SJSA1 (cell line): ENCODE data around the gene UBE2G2. TPM values are rescaled to one million over a fixed set of nuclear protein-coding genes. Genes with fewer than 3 reads are reported as not detected.

ENCODE experiments used
- DNase-seq, 2 experiments: peaks; one replicate each; pipeline ENCODE4 v3.0.0-alpha.2; 2015 to 2020; ENCODE audit warnings: low spot score in 2 of 2, low read depth in 1 of 2
- H3K27ac ChIP-seq: fragments of 250-450 bp; sonication (Bioruptor Pico); 2 replicates; pipeline ENCODE4 v1.5.1; 2020; ENCODE audit warnings: mild to moderate bottlenecking, moderate library complexity
- H3K27me3 ChIP-seq: fragments of 250-450 bp; sonication (Bioruptor Pico); replicated peaks from 2 replicates; pipeline ENCODE4 v1.5.1; 2020; ENCODE audit warnings: mild to moderate bottlenecking, moderate library complexity
- H3K36me3 ChIP-seq: fragments of 250-450 bp; sonication (Bioruptor Pico); 2 replicates; pipeline ENCODE4 v1.5.1; 2020; ENCODE audit warnings: mild to moderate bottlenecking
- H3K4me1 ChIP-seq: fragments of 250-450 bp; sonication (Bioruptor Pico); replicated peaks from 2 replicates; pipeline ENCODE4 v1.6.1; 2021; ENCODE audit warnings: mild to moderate bottlenecking
- H3K4me3 ChIP-seq: fragments of 250-450 bp; sonication (Bioruptor Pico); 2 replicates; pipeline ENCODE4 v1.5.1; 2020; ENCODE audit warnings: mild to moderate bottlenecking
- H3K9me3 ChIP-seq: fragments of 250-450 bp; sonication (Bioruptor Pico); replicated peaks from 2 replicates; pipeline ENCODE4 v1.5.1; 2020; ENCODE audit warnings: mild to moderate bottlenecking
- total RNA-seq: library from RNA; depleted of rRNA; stranded (reverse); fragments of >200 nt; shearing (Covaris generic); gene quantifications from 2 replicates; pipeline ENCODE4 v1.2.3, GENCODE V29; 2014

The UBE2G2 gene
- total RNA-seq, 1 experiment from 2014 or later, result 74.7 TPM

- peaks cover 61% of the 10 kb centered on the region for H3K36me3 ChIP-seq
- H3K9me3 ChIP-seq, result 0 out of 2 replicates have a peak, but pooled peaks cover 4% of the 10 kb centered on the region
- H3K27ac ChIP-seq, result no peak overlapping the region
- no peaks in the 10 kb centered on the region for H3K27me3 ChIP-seq
- no peak for DNase-seq
- H3K4me3 ChIP-seq, result no peak overlapping the region
- peaks cover 23% of the 10 kb centered on the region for H3K4me1 ChIP-seq
Observed at GRCh38 chr21:44797775-44798174, 3.8 kb downstream of the UBE2G2 start.

GRCh38 chr21:44795342-44795741, 6.3 kb downstream of the UBE2G2 start:
- no peak overlapping the region for H3K4me3 ChIP-seq
- H3K27ac ChIP-seq, result no peak overlapping the region
- no peaks in the 10 kb centered on the region for H3K9me3 ChIP-seq
- H3K36me3 ChIP-seq, result peaks cover 72% of the 10 kb centered on the region
- H3K4me1 ChIP-seq, result peaks cover 12% of the 10 kb centered on the region
- H3K27me3 ChIP-seq, result no peaks in the 10 kb centered on the region
- DNase-seq, result no peak

GRCh38 chr21:44793592-44794374, 7.8 kb downstream of the UBE2G2 start:
- peaks cover 65% of the 10 kb centered on the region for H3K36me3 ChIP-seq
- H3K4me3 ChIP-seq, result no peak overlapping the region
- no peaks in the 10 kb centered on the region for H3K9me3 ChIP-seq
- H3K27me3 ChIP-seq, result no peaks in the 10 kb centered on the region
- DNase-seq, result no peak
- H3K27ac ChIP-seq, result no peak overlapping the region
- peaks cover 4% of the 10 kb centered on the region; the same call in 1 of the 2 replicates for H3K4me1 ChIP-seq

- H3K9me3 ChIP-seq, result no peaks in the 10 kb centered on the region
- H3K36me3 ChIP-seq, result peaks cover 57% of the 10 kb centered on the region
- DNase-seq, result peak in 1 of 2 experiments; percentile 48
- peaks cover 4% of the 10 kb centered on the region; the same call in 1 of the 2 replicates for H3K4me1 ChIP-seq
- no peaks in the 10 kb centered on the region for H3K27me3 ChIP-seq
- no peak overlapping the region for H3K4me3 ChIP-seq
- H3K27ac ChIP-seq, result no peak overlapping the region
Observed at GRCh38 chr21:44792702-44793591, 8.7 kb downstream of the UBE2G2 start.

GRCh38 chr21:44791993-44792392, 9.6 kb downstream of the UBE2G2 start:
- peaks cover 62% of the 10 kb centered on the region for H3K36me3 ChIP-seq
- no peaks in the 10 kb centered on the region for H3K27me3 ChIP-seq

GRCh38 chr21:44791246-44791645, 10.4 kb downstream of the UBE2G2 start:
- Histone ChIP-seq H3K27me3 (no peaks in the 10 kb centered on the region), H3K9me3 (no peaks in the 10 kb centered on the region), H3K27ac (no peak overlapping the region), H3K36me3 (peaks cover 60% of the 10 kb centered on the region), H3K4me1 (peaks cover 4% of the 10 kb centered on the region; the same call in 1 of the 2 replicates), H3K4me3 (no peak overlapping the region)
- DNase-seq, result no peak

More at GRCh38 chr21:44791993-44792392, 9.6 kb downstream of the UBE2G2 start:
- Histone ChIP-seq H3K4me3 (no peak overlapping the region), H3K9me3 (no peaks in the 10 kb centered on the region), H3K27ac (no peak overlapping the region), H3K4me1 (peaks cover 4% of the 10 kb centered on the region; the same call in 1 of the 2 replicates)
- no peak for DNase-seq

- Histone ChIP-seq H3K36me3 (peaks cover 67% of the 10 kb centered on the region), H3K27me3 (no peaks in the 10 kb centered on the region), H3K27ac (no peak overlapping the region), H3K9me3 (no peaks in the 10 kb centered on the region), H3K4me3 (no peak overlapping the region), H3K4me1 (peaks cover 4% of the 10 kb centered on the region; the same call in 1 of the 2 replicates)
- DNase-seq, result no peak
Observed at GRCh38 chr21:44790368-44790767, 11.3 kb downstream of the UBE2G2 start.

GRCh38 chr21:44789880-44790279, 11.7 kb downstream of the UBE2G2 start:
- DNase-seq, result no peak
- Histone ChIP-seq H3K27ac (no peak overlapping the region), H3K27me3 (no peaks in the 10 kb centered on the region), H3K4me1 (peaks cover 4% of the 10 kb centered on the region; the same call in 1 of the 2 replicates), H3K9me3 (no peaks in the 10 kb centered on the region), H3K36me3 (peaks cover 72% of the 10 kb centered on the region), H3K4me3 (no peak overlapping the region)

- no peaks in the 10 kb centered on the region for H3K27me3 ChIP-seq
- no peaks in the 10 kb centered on the region; the same call in 1 of the 2 replicates for H3K4me1 ChIP-seq
- H3K4me3 ChIP-seq, result no peak overlapping the region
- peaks cover 60% of the 10 kb centered on the region for H3K36me3 ChIP-seq
- DNase-seq, result no peak
- no peaks in the 10 kb centered on the region for H3K9me3 ChIP-seq
- H3K27ac ChIP-seq, result no peak overlapping the region
Observed at GRCh38 chr21:44785620-44786335, 15.8 kb downstream of the UBE2G2 start.

GRCh38 chr21:44784810-44785209, 16.8 kb downstream of the UBE2G2 start:
- DNase-seq, result no peak
- no peaks in the 10 kb centered on the region for H3K9me3 ChIP-seq
- H3K27me3 ChIP-seq, result no peaks in the 10 kb centered on the region
- peaks cover 59% of the 10 kb centered on the region for H3K36me3 ChIP-seq
- no peaks in the 10 kb centered on the region; the same call in 1 of the 2 replicates for H3K4me1 ChIP-seq
- H3K4me3 ChIP-seq, result no peak overlapping the region
- no peak overlapping the region for H3K27ac ChIP-seq

GRCh38 chr21:44783020-44783696, 18.5 kb downstream of the UBE2G2 start:
- Histone ChIP-seq H3K36me3 (peaks cover 65% of the 10 kb centered on the region), H3K9me3 (no peaks in the 10 kb centered on the region), H3K27ac (no peak overlapping the region), H3K27me3 (no peaks in the 10 kb centered on the region), H3K4me3 (no peak overlapping the region), H3K4me1 (no peaks in the 10 kb centered on the region; the same call in 1 of the 2 replicates)
- no peak for DNase-seq

GRCh38 chr21:44780767-44781459, 20.7 kb downstream of the UBE2G2 start:
- DNase-seq, result peak in 1 of 2 experiments; percentile 25
- H3K36me3 ChIP-seq, result peaks cover 64% of the 10 kb centered on the region
- H3K4me1 ChIP-seq, result no peaks in the 10 kb centered on the region; the same call in 1 of the 2 replicates
- H3K9me3 ChIP-seq, result no peaks in the 10 kb centered on the region
- H3K27me3 ChIP-seq, result no peaks in the 10 kb centered on the region
- H3K27ac ChIP-seq, result no peak overlapping the region
- H3K4me3 ChIP-seq, result no peak overlapping the region
